ENCODE results near the gene SKI. TPM values are rescaled to one million over a fixed set of nuclear protein-coding genes. Genes with fewer than 3 reads are reported as not detected.

SKI gene
- total RNA-seq, 1 experiment from 2014 or later = 38.2 TPM

GRCh38 chr1:2273401-2274090 is 45.4 kb downstream of the SKI start:
- H3K9me3 ChIP-seq = no peaks in the 10 kb centered on the region
- no peak overlapping the region for H3K4me3 ChIP-seq (ENCODE audit: low read depth, low read length)
- H3K4me1 ChIP-seq = peaks cover 20% of the 10 kb centered on the region
- Mint-ChIP-seq H3K9me3 (ENCODE audit: unreplicated experiment) (no peaks in the 10 kb centered on the region), H3K27ac (ENCODE audit: unreplicated experiment) (no peak overlapping the region), H3K36me3 (ENCODE audit: insufficient read depth, unreplicated experiment) (peaks cover 18% of the 10 kb centered on the region), H3K4me1 (ENCODE audit: low read depth, unreplicated experiment) (no peaks in the 10 kb centered on the region), H3K27me3 (ENCODE audit: insufficient read depth, unreplicated experiment) (no peaks in the 10 kb centered on the region), H3K4me3 (ENCODE audit: unreplicated experiment) (no peak overlapping the region)
- no peak for DNase-seq
- ChIA-PET POLR2A (no interaction called here), CTCF (no interaction called here)
- no peaks in the 10 kb centered on the region for H3K27me3 ChIP-seq (replicated peaks; ENCODE audit: control insufficient read depth, insufficient read depth, low read length)
- BruUV-seq (replicated peaks) = no TSS peak
- H3K36me3 ChIP-seq (ENCODE audit: control insufficient read depth, insufficient read depth, low read length) = peaks cover 2% of the 10 kb centered on the region; the same call in 1 of the 2 replicates
- intact Hi-C loops (cut with micrococcal nuclease; ENCODE audit: unreplicated experiment) = no loop called here
- no peak for TF ChIP-seq CTCF (IDR thresholded peaks at IDR 0.05; ENCODE audit: insufficient read depth in 1 of 2, low read depth in 1 of 2, low read length in 1 of 2, severe bottlenecking in 1 of 2, unreplicated experiment in 1 of 2)

- no peak overlapping the region for H3K4me3 Mint-ChIP-seq (ENCODE audit: unreplicated experiment)
- intact Hi-C loops (cut with micrococcal nuclease; ENCODE audit: unreplicated experiment) = no loop called here
- no peaks in the 10 kb centered on the region for H3K27me3 Mint-ChIP-seq (ENCODE audit: insufficient read depth, unreplicated experiment)
- no TSS peak for BruUV-seq (replicated peaks)
- no peak overlapping the region for H3K27ac Mint-ChIP-seq (ENCODE audit: unreplicated experiment)
- H3K4me1 ChIP-seq = peaks cover 20% of the 10 kb centered on the region
- no peak overlapping the region for H3K4me3 ChIP-seq (ENCODE audit: low read depth, low read length)
- TF ChIP-seq CTCF (IDR thresholded peaks at IDR 0.05; ENCODE audit: insufficient read depth in 1 of 2, low read depth in 1 of 2, low read length in 1 of 2, severe bottlenecking in 1 of 2, unreplicated experiment in 1 of 2) = no peak
- no peaks in the 10 kb centered on the region for H3K27me3 ChIP-seq (replicated peaks; ENCODE audit: control insufficient read depth, insufficient read depth, low read length)
- peaks cover 2% of the 10 kb centered on the region; the same call in 1 of the 2 replicates for H3K36me3 ChIP-seq (ENCODE audit: control insufficient read depth, insufficient read depth, low read length)
- DNase-seq = no peak
- H3K4me1 Mint-ChIP-seq (ENCODE audit: low read depth, unreplicated experiment) = no peaks in the 10 kb centered on the region
- ChIA-PET POLR2A (no interaction called here), CTCF (no interaction called here)
- no peaks in the 10 kb centered on the region for H3K9me3 Mint-ChIP-seq (ENCODE audit: unreplicated experiment)
- H3K36me3 Mint-ChIP-seq (ENCODE audit: insufficient read depth, unreplicated experiment) = peaks cover 18% of the 10 kb centered on the region
- no peaks in the 10 kb centered on the region for H3K9me3 ChIP-seq
Observed at GRCh38 chr1:2274231-2274928, 46.3 kb downstream of the SKI start.

GRCh38 chr1:2274929-2275475 is 46.9 kb downstream of the SKI start:
- no peaks in the 10 kb centered on the region for H3K27me3 ChIP-seq (replicated peaks; ENCODE audit: control insufficient read depth, insufficient read depth, low read length)
- no peak overlapping the region for H3K4me3 ChIP-seq (ENCODE audit: low read depth, low read length)
- no peaks in the 10 kb centered on the region for H3K9me3 Mint-ChIP-seq (ENCODE audit: unreplicated experiment)
- POLR2A ChIA-PET = no interaction called here
- H3K9me3 ChIP-seq = no peaks in the 10 kb centered on the region
- no peak for DNase-seq
- H3K36me3 ChIP-seq (ENCODE audit: control insufficient read depth, insufficient read depth, low read length) = peaks cover 2% of the 10 kb centered on the region; the same call in 1 of the 2 replicates
- H3K27me3 Mint-ChIP-seq (ENCODE audit: insufficient read depth, unreplicated experiment) = no peaks in the 10 kb centered on the region
- intact Hi-C loops (cut with micrococcal nuclease; ENCODE audit: unreplicated experiment) = no loop called here
- TF ChIP-seq CTCF (IDR thresholded peaks at IDR 0.05; ENCODE audit: insufficient read depth in 1 of 2, low read depth in 1 of 2, low read length in 1 of 2, severe bottlenecking in 1 of 2, unreplicated experiment in 1 of 2) = no peak
- CTCF ChIA-PET = no interaction called here
- H3K27ac Mint-ChIP-seq (ENCODE audit: unreplicated experiment) = no peak overlapping the region
- H3K4me3 Mint-ChIP-seq (ENCODE audit: unreplicated experiment) = no peak overlapping the region
- peaks cover 24% of the 10 kb centered on the region for H3K36me3 Mint-ChIP-seq (ENCODE audit: insufficient read depth, unreplicated experiment)
- BruUV-seq (replicated peaks) = no TSS peak
- H3K4me1 Mint-ChIP-seq (ENCODE audit: low read depth, unreplicated experiment) = no peaks in the 10 kb centered on the region
- H3K4me1 ChIP-seq = peaks cover 20% of the 10 kb centered on the region
